Mucosa of rectum (tissue), 2 donors: ENCODE measurements around the gene SGCD.

Experiments
- H3K27ac ChIP-seq, 2 donors: one replicate each; pipeline ENCODE4 v1.7.0; 2013; ENCODE audit warnings: inconsistent platforms in 2 of 2, low read depth in 2 of 2, low read length in 2 of 2
- H3K27me3 ChIP-seq, 2 donors: one replicate each; pipeline ENCODE4 v1.7.0; 2013; ENCODE audit warnings: low read length in 2 of 2; ENCODE audit not compliant: control insufficient read depth in 2 of 2, insufficient read depth in 2 of 2
- H3K36me3 ChIP-seq, 2 donors: one replicate each; pipeline ENCODE4 v1.7.0; 2013; ENCODE audit warnings: low read length in 2 of 2; ENCODE audit not compliant: control insufficient read depth in 2 of 2, insufficient read depth in 2 of 2
- H3K4me1 ChIP-seq, 2 donors: one replicate each; pipeline ENCODE4 v1.7.0; 2013; ENCODE audit warnings: low read length in 2 of 2, mild to moderate bottlenecking in 1 of 2; ENCODE audit not compliant: control insufficient read depth in 2 of 2, insufficient read depth in 2 of 2
- H3K4me3 ChIP-seq, 2 donors: one replicate each; pipeline ENCODE4 v1.7.0; 2013; ENCODE audit warnings: low read length in 2 of 2
- H3K9ac ChIP-seq, 2 donors: one replicate each; pipeline ENCODE4 v1.7.0; 2013; ENCODE audit warnings: low read length in 2 of 2, low read depth in 1 of 2, mild to moderate bottlenecking in 1 of 2
- H3K9me3 ChIP-seq, 2 donors: one replicate each; pipeline ENCODE4 v1.7.0; 2013; ENCODE audit warnings: low read length in 2 of 2; ENCODE audit not compliant: control insufficient read depth in 2 of 2
- donor health status: healthy.
- donor health status: Normal muscosa, but diverticular disease.

The SGCD gene

DNA sequence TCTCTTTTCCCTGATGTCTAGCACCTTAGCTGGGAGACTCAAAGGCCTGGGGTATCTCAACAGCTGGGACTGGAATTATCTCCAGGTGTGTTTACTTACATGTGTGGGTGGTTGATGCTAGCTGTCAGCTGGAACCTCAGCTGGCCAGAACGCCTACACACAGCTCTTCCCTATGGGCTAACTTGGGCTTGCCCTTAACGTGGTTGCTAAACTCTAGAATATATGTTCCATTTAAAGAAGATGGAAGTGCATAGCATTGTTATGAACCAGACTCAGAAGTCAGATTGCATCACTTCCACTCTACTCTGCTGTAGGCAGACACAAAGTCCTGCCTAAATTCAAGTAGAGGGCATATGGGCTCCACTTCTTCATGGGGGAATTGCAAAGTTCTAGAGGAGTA, 29.3 kb downstream of the SGCD start:
- H3K4me1 ChIP-seq: no peaks in the 10 kb centered on the region
- H3K36me3 ChIP-seq: no peaks in the 10 kb centered on the region
- H3K4me3 ChIP-seq: no peak overlapping the region
- no peak overlapping the region for H3K9ac ChIP-seq
- no peak overlapping the region for H3K27ac ChIP-seq
- no peaks in the 10 kb centered on the region for H3K9me3 ChIP-seq
- H3K27me3 ChIP-seq: no peaks in the 10 kb centered on the region

- Histone ChIP-seq H3K4me3 (no peak overlapping the region), H3K4me1 (no peaks in the 10 kb centered on the region), H3K27ac (no peak overlapping the region), H3K27me3 (no peaks in the 10 kb centered on the region), H3K9ac (no peak overlapping the region), H3K36me3 (no peaks in the 10 kb centered on the region), H3K9me3 (no peaks in the 10 kb centered on the region)
Observed at GRCh38 chr5:156359476-156359875, 32.5 kb downstream of the SGCD start.

DNA sequence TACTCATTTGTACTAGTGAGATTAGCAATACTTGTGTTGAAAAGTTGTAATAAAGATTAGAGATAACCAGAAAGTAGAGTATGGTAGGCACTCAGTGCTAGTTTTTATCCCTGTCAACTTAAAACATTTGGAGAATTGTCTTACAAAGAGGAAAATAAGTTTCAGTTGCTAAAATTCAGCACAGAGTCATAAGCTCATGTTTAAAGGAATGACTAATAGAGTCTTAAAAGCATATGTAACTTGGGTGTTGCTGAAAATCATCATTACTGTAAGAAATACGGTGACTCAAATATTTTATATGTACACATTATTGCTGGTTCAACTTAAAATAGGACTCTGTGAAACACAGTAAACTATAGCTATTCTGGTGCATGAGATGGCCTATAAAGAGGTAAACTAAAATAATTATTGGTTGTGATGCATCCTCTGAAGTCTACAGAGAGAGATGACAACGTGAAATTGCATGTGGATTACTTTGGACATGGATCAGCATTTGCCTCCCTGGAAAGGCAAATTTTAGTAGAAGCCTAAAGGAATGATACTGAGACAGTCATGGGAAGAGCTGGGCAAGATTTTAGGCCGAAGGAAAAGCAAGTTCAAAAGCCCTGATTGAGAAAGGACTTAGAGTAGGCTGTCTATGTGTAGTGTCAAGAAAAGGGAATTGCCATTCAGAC, 34.6 kb downstream of the SGCD start:
- no peaks in the 10 kb centered on the region for H3K9me3 ChIP-seq

GRCh38 chr5:156363861-156364260, 36.9 kb downstream of the SGCD start:
- no peaks in the 10 kb centered on the region for H3K27me3 ChIP-seq
- H3K4me1 ChIP-seq: no peaks in the 10 kb centered on the region
- no peak overlapping the region for H3K27ac ChIP-seq
- H3K4me3 ChIP-seq: no peak overlapping the region
- no peaks in the 10 kb centered on the region for H3K36me3 ChIP-seq
- H3K9ac ChIP-seq: no peak overlapping the region
- no peaks in the 10 kb centered on the region for H3K9me3 ChIP-seq

More for the DNA sequence above, 34.6 kb downstream of the SGCD start:
- Histone ChIP-seq H3K4me1 (no peaks in the 10 kb centered on the region), H3K4me3 (no peak overlapping the region), H3K9ac (no peak overlapping the region), H3K36me3 (no peaks in the 10 kb centered on the region), H3K27ac (no peak overlapping the region), H3K27me3 (no peaks in the 10 kb centered on the region)

GRCh38 chr5:156366521-156366920, 39.6 kb downstream of the SGCD start:
- Histone ChIP-seq H3K36me3 (no peaks in the 10 kb centered on the region), H3K4me3 (no peak overlapping the region), H3K9me3 (no peaks in the 10 kb centered on the region), H3K27me3 (no peaks in the 10 kb centered on the region), H3K27ac (no peak overlapping the region), H3K4me1 (no peaks in the 10 kb centered on the region), H3K9ac (no peak overlapping the region)

GRCh38 chr5:156367597-156367996, 40.6 kb downstream of the SGCD start:
- no peak overlapping the region for H3K9ac ChIP-seq
- no peak overlapping the region for H3K27ac ChIP-seq
- no peaks in the 10 kb centered on the region for H3K27me3 ChIP-seq
- no peak overlapping the region for H3K4me3 ChIP-seq
- H3K4me1 ChIP-seq: no peaks in the 10 kb centered on the region
- no peaks in the 10 kb centered on the region for H3K36me3 ChIP-seq
- no peaks in the 10 kb centered on the region for H3K9me3 ChIP-seq

DNA sequence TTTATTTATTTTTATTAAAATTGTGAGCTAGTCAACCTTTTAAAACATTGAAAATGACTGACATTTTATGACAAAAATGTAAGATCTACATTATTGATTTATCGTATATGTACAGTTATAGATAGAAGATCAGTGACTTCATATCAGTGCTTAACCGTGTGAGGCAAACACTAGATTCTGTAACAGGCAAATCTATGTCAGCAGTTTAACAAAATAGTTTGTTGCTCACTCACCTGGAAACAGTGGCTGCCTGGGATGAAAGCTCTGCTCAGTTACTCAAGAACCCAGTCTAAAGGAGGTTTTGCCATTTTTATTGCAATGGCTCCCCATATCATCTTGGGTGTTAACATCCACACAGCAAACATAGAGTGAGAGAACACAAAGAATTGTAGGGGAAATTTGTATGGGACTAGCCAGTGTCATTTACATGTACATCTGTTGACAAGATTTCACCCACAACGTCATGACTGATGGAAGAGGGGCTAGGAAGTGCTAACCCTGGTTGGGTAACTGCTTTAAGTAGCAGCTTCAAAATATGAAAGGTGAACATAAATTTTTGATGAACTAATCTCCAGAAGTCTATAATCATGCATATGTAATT, 49.0 kb downstream of the SGCD start:
- H3K9ac ChIP-seq: no peak overlapping the region
- H3K27ac ChIP-seq: no peak overlapping the region
- H3K4me1 ChIP-seq: no peaks in the 10 kb centered on the region
- no peaks in the 10 kb centered on the region for H3K36me3 ChIP-seq
- H3K4me3 ChIP-seq: no peak overlapping the region
- no peaks in the 10 kb centered on the region for H3K9me3 ChIP-seq
- no peaks in the 10 kb centered on the region for H3K27me3 ChIP-seq

DNA sequence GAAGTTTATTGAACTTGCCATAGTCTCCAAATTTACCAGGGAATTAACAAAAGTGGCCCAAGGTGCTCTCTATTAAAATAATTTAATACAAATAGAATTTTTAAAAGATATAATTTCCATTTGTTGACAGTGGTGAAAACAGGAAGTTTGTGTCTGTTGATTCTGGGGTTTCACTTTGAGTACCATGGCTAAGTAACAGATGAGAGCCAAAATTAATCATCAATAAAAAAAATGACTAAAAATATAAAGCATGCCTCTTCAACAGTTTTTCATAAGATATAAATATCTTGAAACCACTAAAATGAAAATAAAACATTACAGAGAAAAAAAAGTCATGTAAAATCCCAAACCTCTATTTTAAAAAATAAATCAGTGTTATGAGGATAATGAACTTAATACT, 49.8 kb downstream of the SGCD start:
- no peak overlapping the region for H3K4me3 ChIP-seq
- H3K27ac ChIP-seq: no peak overlapping the region
- H3K4me1 ChIP-seq: no peaks in the 10 kb centered on the region
- H3K9me3 ChIP-seq: no peaks in the 10 kb centered on the region
- no peak overlapping the region for H3K9ac ChIP-seq
- no peaks in the 10 kb centered on the region for H3K27me3 ChIP-seq
- no peaks in the 10 kb centered on the region for H3K36me3 ChIP-seq

- Histone ChIP-seq H3K27ac (no peak overlapping the region), H3K4me1 (no peaks in the 10 kb centered on the region), H3K9me3 (no peaks in the 10 kb centered on the region), H3K4me3 (no peak overlapping the region), H3K9ac (no peak overlapping the region), H3K27me3 (no peaks in the 10 kb centered on the region), H3K36me3 (no peaks in the 10 kb centered on the region)
Observed at GRCh38 chr5:156378159-156378558, 51.2 kb downstream of the SGCD start.

DNA sequence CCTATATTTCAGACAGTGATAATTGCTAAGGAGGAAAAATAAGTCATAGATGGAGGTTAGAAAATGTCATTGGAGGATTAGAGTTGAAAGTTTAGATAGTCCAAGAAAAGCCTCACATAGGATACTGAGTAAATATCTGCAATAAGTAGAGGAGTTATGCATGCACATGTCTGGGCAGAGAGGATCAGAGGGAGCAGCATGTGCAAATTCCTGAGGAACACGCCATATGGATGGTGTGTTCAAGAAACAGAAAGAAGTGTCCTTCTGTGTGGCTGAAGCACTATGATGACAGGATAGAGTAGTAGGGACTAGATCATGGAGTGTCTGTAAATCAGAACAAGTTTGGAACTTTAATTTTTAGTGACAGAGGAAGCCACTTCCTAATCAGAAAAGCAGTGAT, 52.2 kb downstream of the SGCD start:
- Histone ChIP-seq H3K27ac (no peak overlapping the region), H3K9me3 (no peaks in the 10 kb centered on the region), H3K27me3 (no peaks in the 10 kb centered on the region), H3K9ac (no peak overlapping the region), H3K36me3 (no peaks in the 10 kb centered on the region), H3K4me1 (no peaks in the 10 kb centered on the region), H3K4me3 (no peak overlapping the region)
